Myocyte (in vitro differentiated cells): ENCODE measurements around the gene ST6GAL2. TPM values are rescaled to one million over a fixed set of nuclear protein-coding genes. Genes with fewer than 3 reads are reported as not detected.

Source experiments
- DNase-seq: peaks from one replicate; pipeline ENCODE4 v3.0.0-alpha.2; 2012; ENCODE audit warnings: low read depth
- total RNA-seq: library from RNA; depleted of rRNA; stranded (reverse); fragments of >200 nt; gene quantifications from 2 replicates; pipeline ENCODE4 v1.2.3, GENCODE V29; 2014

ST6GAL2 gene
- total RNA-seq, 1 donor from 2014 or later = not detected

DNA sequence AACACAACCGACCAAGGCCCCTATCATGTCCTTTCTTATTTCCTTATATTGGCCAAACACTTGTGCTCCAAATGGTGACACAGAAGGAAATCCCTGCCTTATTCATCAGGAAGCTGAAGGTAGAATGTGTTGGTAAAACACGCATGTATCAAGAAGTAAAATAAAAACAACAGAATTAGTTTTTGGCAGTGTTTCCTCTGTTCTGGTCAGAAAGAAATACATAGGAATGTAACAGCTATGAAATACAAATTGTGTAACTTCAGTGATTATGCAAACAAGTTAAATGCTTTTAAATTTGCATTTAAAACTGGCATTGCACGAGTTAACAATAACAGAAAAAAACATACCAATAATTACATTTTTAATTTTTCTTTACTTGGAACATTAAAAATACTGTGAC is 19.3 kb downstream of the ST6GAL2 start:
- no peak for DNase-seq

DNA sequence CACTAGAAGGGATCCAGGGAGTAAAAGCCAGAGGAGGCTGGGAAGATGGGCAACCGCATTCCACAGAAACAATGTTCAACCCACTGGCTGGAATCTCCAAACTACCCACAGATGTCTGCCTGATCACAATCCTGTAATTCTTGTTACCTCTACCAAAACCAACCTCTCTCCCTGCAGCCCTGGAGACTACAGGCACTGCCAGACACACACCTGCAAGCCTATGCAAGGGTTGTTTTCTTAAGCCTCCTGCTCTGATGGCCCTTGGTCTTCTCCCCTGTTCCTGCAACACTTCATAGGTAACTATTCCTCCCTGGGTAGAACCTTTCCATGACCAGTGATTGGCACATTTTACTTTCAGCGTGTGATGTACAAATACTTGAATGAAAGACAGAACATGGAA is 21.9 kb downstream of the ST6GAL2 start:
- DNase-seq = no peak

DNA sequence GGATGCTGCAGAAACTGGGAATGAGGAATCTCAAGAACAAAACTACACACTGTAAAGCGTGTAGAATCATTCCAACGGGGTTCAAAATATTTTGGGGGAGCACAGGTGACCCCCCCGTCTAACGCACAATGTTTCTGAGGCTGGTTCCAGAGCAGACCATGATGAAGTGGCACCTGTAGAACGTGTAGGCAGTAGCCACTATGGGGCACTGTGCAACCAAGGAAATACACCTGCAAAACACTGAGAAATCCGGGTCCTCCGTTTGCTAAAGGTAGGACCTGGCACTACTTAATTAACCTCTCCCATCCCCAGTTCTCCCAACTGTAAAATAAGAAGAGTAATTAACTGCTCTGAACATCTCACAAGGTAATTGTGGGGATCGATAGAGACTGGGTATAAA is 22.6 kb downstream of the ST6GAL2 start:
- no peak for DNase-seq

DNA sequence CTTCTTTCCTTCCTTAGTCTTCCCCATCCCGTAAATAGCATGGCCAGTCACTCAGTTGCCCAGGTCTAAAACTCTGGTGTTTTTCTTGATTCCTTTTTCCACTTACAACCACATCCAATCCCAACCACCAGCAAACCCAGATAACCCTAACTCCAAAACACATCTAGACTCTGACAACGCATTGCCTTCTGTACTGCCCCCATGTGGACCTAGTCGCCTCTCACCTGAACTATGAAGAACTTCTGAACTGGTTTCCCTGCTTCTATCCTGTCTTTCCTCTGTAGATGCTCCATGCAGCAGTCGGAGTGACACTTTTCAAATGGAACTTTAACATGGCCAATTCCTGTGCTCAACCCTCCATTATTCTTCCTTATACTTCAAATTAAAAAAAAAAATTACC is 26.5 kb downstream of the ST6GAL2 start:
- DNase-seq = no peak

DNA sequence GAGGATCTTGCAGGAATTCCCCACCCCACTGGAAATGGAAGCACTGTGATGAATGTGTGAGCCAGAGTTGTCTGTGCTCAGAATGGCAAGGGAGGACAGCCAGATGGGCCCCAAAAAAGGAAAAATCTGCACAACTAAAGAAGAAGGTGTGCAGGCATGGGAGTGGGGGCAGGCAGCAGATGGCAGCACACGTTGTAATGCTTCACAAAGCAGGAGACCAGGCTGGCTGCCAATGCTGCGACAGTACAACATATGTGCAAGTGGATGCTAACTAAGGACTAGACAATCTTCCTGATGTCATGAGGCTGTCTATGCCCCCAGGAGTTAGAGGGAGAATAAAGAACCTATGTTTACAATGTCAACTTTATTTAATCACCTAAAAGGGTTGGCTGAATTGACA is 27.2 kb downstream of the ST6GAL2 start:
- no peak for DNase-seq

DNA sequence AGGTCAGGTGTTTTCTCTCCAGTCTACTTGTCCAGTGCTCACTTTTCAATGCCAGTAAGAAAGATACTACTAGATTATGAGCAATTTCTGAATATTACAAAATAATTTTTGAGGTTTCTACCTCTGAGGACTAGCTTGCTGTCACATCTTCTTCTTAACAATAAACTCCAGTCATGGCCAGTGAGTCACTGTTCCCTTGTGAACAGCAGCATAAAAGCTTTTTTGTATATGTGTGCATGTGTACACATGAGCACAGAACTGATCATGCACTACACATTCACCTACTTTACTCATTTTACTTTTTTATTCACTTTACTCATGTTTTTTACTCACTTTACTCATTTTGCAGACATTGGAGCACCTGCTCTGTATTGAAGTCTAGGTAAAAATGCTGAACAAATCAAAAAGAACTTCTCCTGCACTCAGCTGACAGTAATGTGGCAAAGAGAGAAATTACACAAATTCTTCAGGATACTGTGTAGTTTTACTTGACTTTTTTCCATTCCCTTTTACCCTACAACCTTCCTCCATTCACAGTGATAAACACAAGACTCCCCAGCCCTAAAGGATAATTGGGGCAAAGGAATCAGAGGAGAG is 28.0 kb downstream of the ST6GAL2 start:
- DNase-seq = no peak

DNA sequence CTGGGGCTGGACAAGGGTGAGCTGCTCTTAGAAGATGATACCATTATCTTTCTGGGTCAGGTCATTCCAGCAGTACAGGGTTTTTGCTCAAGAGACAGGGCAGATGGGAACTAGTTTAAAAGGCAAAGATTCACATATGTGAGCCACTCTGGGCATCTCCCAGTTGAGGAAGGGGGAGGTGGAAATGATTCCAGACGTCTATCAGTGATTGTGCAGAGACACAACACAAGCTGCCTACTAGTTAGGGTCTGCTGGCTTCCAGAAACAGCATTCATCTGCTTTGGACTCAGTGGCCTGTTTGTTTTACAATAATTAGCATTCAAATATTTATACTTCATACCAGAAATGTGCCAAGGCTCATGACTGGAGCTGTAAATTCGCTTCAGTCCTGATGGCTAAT is 32.3 kb downstream of the ST6GAL2 start:
- no peak for DNase-seq

DNA sequence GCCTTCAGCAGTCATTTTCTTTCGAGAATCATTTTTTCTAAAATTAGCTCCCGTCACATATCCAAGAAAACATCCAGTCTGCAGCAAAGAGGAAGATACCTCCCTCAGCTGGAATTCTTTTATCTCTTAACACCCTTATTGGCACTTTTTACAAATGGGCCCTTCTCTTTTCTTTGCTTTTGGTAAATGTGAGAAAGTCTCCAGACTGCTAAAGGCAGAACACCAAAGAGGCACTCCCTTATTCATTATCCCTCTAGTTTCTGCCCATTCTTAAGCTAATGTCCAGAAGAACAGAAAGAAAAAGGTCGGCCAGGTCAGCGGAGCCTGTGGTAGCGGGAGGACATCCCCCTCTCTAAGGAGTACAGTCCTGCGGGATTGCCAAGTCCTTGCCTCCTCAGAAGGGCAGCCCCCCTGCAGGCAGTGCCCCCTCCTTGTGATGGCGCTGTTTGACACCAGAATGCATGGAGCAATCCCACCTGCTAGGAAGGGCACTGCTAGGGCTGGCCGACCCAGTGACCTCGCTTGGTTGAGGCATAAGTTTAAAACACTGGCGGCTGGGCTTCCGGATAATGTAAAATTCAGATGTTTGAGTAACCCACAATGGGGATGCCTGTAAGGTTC is 34.0 kb downstream of the ST6GAL2 start:
- DNase-seq = no peak

DNA sequence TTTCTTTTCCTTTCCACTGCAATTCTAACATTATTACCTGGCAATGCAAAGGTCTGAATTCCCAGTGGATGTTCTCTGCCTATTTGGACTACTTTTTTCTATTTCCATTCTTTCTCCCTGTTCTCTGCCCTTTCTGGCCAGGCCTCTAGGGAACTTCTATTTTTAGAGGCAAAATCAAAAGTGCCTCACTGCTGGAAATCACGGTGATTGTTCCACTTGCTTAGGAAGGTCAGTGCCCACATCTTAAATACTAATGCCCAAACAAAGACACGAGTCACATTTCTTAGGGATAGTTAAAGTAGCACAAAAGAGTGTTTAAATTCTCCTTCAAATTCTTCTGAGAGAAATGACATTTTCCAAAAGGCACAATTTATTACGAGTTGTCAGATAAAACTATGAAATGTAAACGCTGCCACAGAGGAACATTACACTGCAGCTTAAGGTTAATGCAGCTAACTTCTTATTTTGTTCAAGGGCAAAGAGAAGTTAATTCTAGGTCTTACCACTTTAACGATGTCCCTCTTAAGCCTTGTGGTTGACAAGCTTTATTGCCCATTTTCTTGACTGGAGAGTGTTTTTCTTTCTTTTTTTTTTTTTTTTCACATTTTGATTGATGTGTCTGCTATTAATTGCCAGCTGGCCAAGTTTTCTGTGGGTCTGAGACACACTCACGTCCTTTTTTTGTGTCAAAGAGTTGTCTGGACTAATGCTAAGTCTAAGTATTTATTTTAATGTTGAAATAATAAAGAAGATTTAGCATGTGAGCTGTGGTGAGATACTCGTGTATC is 34.7 kb downstream of the ST6GAL2 start:
- no peak for DNase-seq

DNA sequence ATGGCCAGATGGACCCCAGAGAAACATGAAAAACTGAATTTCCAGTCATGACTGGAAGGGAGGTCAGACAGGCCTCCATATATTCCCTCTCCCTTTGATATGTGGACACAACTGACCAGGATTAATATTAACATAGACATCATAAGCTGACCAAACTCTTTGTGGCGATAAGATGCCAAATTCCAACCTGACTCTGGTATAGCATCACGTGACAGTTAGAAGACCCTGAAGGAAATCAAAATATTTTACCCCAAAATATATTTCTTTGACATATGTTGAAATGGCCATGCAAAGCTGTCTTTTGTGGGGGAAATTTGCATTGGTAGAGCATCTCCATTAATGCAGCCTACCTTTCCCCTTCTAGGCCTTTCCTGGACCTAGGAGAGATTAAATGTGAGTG is 36.7 kb downstream of the ST6GAL2 start:
- DNase-seq = no peak

DNA sequence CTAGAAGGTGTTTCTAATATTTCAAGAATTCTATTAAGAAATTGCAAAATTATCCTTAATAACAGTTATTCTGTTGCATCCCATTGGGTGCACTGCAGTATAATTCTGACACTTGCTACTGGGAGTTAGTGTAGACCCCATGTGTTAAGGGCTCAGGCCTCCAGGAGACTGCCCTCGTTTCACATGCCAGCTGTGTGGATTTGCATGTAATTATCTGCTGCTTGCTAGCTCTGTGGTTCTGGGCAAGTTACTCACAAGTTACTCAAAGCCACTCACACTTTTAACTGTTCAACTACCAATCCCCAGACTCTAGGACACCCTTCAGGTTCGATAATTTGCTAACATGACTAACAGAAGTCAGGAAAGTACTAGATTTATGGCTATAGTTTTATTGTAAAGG is 38.6 kb downstream of the ST6GAL2 start:
- no peak for DNase-seq

DNA sequence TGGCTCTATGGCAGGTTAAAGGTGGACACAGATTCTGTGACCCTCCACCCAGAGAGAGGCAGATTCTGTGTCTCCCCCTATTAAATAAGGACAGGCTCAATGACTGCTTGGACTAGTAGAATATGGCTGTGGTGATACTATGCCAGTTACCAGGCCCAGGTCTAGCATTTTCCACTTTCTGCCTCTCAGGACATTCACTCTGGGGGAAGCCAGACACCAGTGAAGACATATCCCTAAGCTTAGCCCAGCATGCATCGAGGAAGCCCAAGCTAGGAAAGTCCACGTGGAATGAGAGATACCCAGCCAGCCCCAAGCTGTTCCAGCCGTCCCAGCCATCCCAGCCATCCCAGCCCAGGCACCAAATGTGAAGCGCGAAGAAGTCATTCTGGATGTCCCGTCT is 40.3 kb downstream of the ST6GAL2 start:
- DNase-seq = no peak

DNA sequence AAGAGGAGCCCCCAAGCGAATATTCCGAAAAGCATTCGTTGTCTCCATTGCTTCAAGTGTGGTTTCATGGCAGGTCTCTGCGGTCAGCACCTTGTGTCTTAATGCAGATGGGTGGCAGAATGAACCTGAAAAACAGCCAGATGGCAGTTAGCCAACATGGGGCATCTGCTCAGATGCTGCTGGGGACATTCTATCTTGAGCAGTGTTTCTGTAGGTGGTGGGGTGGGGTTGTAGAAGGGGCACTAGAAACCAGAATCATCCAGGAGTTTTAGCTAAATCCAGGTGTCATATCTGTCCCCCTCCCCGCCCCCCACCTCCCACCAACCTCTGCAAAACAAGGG is 42.1 kb downstream of the ST6GAL2 start:
- DNase-seq = no peak

DNA sequence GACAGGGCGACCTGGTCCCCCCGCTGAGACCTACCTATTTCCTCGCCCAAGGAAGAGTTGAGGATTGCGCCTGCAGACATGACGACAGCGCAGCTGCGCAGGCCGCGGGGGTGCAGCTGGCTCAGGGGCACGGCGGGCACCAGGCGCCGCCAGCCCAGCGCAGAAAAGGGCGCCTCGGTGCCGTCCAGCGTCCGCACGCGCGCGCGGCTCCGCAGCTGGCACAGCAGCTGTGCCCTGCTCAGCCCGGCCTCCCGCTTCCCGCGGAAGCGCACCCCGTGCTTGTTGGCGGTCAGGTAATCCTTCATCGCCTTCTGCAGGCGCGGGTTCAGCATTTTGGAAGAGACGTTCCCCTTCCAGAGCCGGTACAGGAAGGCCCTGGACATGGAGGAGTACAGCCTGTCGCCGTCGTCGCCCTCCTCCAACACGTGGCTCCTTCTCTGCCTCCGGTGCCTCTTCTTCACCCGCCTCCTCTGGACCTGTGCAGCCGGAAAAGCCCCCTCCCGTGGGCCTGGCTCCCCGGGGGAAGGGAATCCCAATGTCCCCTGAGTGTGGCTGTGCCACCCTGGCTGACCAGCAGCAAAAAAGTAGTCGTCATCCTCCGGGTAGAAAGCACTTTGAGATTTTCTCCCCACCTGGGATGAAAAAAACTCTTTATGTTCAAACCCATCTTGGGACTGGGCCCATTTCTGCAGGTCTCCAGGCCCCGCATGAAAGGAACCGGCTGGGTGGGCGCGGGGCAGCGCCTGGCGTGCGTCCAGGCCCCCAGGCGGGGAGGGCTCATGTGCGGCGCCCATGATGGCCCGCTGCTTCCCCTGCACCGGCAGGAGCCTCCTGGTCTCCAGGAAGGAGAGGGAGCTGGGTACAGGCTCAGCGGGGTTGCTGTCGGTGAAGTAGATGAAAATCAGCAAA is 42.7 kb downstream of the ST6GAL2 start:
- no peak for DNase-seq

DNA sequence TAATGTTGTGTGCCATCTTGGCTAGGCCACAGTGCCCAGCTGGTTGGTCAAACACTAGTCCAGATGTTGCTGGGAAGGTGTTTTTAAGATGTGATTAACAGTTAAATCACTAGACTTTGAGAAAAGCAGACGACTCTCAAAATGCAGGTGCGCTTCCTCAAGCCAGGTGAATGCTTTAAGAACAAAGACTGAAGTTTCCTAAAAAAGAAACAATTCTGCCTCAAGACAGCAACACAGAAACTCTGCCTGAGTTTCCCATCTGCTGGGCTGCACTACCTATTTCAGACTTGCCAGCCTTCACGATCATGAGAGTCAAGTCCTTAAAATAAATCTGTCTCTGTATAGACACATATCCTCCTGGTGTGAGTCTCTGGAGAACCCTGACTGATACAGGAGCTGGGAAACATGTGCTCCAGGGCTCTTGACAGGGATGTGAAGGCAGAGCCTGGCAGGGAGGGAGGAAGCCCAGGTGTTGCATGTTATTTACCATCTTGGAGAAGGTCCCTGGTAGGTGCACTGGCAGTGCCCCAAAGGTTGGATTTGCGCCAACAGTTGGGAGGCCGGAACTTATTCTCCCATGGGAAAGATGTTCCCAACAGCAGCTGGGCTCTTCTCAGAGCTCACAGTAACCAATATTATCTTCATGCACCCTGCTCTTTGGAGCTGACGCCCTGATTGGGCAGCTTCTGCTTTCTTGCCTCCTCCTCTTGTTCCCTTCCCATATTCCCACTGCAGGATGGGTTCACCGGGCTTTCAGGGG is 43.9 kb downstream of the ST6GAL2 start:
- no peak for DNase-seq

DNA sequence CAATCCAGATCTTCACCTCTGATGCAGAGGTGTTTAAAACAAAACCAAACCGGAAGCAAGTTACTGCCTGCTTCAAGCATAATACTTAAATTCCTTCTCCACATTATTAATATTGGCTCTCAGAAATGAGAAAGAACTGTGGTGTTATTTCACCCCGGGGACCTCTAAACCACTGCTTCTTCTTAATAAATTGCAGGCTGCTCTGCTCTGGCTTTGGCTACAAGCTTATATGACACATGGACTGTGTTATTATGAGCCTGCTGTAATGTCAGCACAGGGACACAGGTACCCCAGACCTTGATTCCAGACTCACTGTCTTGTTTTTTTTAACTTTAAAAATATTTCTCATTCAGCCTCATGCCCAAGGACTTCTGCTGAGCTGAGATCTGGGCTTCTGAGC is 45.1 kb downstream of the ST6GAL2 start:
- DNase-seq = no peak

DNA sequence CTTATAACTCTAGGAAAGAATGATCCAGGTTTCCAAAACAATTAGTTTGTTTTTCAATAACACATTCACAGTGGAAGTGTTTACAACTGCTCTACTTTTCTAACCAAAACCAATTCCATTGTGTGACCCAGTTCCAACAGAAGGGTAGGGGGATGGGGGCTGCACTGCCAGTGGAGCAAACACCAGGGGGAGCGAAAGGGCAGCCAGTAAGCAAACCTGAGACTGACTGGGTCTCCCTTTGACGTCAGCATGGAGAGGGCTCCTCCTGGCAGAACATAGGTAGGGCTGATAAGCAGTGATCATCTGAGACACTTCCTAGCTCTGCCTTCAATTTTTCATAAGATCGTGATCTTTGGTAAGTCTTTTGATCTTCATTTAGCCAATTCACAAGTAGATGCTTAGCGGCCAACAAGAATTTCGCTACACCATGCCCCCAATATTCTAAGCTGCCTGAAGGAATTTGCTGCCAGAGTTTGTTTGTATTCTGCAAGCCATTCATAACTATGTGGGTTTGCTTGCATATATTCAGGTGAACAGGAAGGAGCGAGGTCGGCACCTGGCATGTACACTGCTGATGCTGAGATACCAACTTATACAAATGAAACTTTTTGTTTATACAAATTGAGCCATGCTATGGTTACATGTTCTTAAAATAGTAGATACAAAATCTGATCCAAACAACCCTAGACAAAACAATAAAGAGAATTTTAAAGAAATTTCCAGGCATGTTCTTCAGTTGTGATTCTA is 45.9 kb downstream of the ST6GAL2 start:
- no peak for DNase-seq

DNA sequence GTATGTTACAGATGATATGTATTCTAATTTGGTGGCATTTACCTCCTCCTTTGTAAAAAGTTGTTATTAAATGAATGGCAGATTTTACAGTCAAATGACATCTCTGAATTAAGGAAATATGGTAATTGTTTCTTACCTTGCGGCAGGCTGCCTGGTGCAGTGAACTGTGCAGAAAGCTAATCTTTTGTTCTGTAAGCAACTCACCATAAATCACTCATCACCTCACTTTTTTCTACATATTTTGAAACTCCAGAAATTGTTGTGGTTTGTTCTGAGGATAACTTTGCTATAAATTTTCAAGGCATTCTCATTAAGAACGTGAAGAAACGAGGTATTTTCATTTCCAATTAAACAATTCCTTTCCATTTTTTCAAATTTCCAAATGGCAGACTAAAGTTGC is 52.7 kb downstream of the ST6GAL2 start:
- DNase-seq = no peak

DNA sequence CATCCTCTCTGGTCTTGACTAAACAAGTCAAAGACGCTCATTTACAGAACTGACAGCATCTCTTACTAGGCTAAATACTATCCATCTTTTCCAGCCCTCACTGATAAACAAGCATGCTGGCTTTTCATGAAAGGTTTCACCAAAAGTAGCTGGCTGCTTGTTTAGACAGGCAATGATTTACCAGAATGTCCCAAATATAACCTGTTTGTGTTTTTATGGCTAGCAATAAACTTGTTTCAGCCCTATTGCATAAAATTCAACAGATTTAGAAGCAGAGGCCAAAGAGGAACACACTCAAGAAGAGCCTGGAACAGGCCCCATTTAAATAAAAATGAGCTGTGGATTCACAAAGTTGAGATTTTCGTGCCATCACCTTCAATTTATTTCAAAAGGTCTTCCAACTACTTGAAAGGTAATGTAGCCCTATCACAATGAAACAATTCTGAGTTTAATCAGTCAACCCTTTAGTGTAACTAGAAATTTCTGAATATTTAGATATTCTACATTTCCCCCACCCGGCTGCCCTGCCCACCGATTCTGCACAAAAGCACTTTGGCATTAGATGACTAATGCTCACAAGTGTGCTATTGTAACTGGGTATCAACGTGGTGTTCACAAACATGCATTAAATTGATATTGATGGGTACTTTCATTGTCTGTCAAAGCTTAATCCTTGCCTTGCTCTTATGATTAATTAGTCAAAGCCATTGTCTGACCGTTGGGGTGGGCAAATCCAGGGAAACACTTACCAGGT is 54.0 kb downstream of the ST6GAL2 start:
- no peak for DNase-seq

DNA sequence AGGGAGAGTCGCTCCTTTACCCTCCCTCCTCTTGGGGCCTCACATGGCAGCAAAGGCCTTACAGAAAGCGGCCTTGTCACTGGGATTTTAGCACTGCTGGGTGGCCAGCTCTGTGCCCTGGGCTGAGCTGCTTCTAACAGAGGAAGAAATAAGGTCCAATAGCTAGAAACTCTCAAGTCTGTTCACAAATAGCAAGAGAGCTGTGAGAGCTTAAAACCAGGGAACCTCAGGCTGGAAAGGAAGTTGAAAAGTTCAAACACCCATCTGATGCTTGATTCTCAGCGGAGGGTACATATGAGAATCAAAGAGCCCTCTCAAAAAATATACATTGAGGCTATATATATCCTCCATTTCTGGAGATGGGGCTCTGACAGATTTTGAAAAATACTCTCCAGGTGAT is 54.7 kb downstream of the ST6GAL2 start:
- no peak for DNase-seq
